NCI-H524 treated with DMSO at 0.1 percent for 48 hours (cell line): ENCODE measurements around the gene CST7.

Source experiments
- DNase-seq: peaks from one replicate; lab custom pipeline; 2025; lab: John Stamatoyannopoulos, UW

Gene CST7

DNA sequence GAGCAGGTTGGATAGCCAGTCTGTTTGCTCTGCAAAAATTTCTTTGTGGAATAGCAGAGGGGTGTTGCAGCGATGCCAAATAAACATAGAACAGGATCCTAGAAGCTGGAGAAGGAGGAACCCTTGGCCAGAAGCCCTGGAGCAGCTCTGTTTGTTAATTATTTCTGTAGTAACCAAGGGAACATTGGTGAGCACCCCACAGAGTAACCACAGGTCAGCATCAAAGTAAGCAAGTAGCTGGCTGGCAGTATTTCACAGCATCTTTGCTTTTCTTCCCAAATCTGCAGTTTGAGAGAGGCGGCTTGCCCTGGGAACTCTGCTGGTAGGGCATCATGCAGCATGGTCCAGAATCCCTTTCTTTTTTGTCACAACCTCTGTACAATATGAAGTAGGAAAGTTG lies 56.2 kb downstream of the CST7 start:
- no peak for DNase-seq

DNA sequence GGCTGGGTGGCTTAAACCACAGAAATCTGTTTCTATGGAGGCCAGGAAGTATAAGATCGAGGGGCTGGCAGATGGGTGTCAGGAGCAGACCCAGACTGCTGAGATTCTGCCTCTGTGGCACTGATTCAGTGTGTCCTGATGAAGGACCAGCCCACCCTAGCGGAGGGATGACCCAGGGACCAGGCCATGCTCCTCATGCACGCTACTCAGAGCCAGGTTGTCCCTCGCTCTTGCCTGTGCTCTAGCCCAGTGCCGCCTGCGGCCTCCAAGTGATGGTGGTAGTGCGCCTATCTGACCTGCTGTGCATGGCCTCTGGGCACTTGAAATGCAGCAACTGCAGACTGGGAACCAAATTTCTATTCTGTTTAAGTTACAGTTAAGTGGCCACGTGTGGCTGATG lies 56.6 kb downstream of the CST7 start:
- DNase-seq: no peak

DNA sequence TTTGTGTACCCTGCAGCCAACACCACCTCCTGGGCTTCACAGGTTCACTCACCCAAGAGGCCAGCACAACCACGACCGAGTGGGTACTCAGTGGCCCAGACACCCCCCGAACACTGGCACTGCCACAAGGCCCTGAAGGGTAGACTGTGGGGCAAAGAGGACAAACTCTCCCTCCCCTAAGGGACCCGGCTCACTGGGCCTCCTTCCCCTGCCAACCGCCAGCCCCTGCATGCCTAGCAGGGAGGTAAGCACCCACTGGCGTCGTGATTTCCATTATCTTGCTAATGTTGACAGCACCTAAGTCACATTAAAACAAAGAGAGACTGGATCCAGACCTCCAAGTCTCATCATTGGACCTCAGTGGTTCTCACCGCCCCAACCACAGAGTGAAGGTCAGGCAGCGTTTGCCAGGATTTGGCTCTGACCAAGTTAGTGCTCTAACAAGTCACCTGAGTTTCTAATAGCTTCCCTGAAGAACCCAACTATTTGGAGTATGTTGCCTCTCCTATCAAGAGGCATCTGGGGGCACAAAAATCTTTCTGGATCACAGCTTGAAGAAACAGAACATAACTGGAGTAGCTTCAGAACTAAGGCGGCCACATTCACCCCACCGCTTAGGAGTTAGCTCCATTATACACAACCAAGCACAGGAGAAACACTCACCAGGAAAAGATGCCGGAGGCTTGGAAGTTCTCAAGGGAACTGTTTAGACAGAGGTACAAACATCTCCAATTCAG lies 57.5 kb downstream of the CST7 start:
- DNase-seq: no peak

DNA sequence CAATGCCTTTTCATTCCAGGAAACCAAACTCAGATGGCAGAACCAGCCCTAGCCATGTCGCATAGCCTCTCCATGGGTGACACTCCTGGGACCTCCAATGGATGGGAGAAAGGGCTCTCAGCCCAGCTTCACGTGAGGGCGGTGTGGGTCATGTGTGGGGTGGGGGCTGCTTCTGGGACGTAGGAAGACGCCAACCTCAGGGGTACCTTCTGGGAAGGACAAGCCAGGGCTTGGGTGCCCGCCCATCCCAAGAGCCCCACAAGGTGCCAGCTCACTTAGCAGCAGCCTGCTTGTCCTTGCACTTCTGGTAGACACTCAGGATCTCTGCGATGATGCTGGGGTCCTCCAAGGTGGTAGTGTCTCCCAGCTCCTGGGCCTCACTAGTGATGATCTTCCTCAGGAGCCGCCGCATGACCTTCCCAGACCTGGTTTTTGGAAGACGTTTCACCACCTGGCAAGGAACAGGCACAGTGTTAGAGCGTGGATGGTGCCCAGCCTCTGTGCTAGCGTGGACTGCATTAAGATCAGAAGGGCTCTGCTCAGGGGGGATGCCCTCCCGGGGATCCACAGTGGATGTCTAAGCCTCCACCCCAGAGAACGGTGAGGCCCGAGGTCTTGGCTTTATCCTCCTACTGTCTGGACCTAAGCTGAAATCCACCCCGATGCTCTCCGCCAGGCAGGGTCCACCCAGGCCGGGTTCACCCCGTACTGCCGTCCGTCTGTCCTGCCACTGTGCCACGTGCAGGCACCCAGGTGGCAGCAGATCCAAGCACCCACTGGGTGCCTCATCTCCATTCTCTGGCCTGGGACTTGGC lies 58.6 kb downstream of the CST7 start:
- DNase-seq: no peak

DNA sequence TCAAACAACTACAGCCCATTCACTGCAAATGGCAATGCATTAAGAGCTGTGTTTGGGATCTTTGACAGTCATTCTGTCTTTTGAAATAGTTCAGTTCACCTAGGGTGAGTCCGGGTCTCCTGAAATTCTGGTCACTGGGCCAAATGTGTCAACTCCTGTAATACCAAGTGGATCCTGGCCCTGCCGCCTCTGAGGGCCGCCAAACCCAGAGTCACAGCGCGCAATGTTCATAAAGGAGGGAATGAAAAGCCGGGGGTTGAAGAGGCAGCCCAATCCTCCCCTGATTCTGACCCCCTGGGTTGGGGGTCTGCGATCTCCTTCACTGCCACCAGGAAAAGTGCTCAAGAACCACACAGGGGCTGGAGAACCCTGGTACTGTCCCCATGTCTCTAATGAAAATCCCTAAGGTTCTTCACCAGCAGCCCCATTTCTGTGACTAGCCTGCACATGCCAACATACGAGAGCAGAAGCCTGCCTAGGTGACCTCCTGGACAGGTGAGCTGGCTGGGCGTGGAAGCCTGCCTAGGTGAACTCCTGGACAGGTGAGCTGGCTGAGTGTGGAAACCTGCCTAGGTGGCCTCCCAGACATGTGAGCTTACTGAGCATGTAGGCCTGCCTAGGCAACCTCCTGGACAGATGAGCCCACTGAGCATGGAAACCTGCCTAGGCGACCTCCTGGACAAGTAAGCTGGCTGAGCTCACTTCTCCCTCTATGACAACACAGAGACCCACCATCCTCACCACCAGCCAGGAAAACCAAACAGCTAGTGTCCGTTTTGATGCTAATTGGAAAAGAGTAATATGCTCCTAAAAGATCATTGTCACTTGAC lies 59.5 kb downstream of the CST7 start:
- no peak for DNase-seq
